Hematopoietic multipotent progenitor cell treated with erythropoietin and hydrocortisone succinate and interleukin-3 and kit ligand, for 4 days (in vitro differentiated cells): ENCODE measurements around the gene CASK.

ENCODE experiments used
- DNase-seq: peaks from one replicate; pipeline ENCODE4 v3.0.0-alpha.2; 2015

The CASK gene

GRCh38 chrX:41827886-41828285, 95.5 kb downstream of the CASK start:
- DNase-seq: no peak

- no peak for DNase-seq
Observed at GRCh38 chrX:41825796-41826195, 97.6 kb downstream of the CASK start.

DNA sequence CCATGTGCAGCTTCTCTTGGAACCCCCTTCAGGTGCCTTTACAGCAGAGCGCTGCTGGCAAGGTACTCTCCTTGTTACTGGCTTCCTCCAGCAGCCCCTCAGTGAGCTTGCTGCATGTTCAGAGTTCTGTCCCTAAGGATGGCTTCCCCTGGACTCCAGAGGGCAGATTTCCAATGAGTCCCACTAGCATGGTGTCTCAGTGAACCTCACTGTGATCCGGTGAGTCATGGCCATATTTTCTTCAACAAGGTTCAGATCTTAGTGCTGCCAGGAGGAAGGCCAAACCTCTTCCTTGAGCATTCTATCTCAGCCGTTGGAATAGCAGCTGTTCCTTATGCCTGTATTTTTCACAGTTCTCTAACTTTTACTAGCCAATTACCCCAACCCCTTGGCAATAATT, 98.8 kb downstream of the CASK start:
- DNase-seq: no peak

DNA sequence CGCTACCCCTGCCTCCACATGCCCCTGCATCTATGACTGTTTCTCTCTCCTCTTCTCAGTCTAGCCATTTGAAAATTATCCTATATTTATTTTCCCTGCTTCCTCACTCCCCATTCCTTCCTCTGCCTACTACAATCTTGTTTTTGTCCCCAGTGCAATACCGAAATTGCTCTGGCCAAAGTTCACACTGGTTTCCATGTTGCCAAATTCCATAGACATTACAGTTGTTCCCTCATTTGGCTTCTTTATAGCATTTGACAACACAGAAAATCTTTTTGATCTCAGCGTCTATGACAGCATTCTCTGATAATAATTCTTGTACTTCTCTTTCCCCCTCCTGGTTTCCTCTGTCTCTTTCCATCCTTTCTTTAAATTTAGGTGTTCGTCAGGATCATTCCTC, 100.0 kb downstream of the CASK start:
- no peak for DNase-seq

GRCh38 chrX:41822892-41823291, 100.5 kb downstream of the CASK start:
- DNase-seq: peak; percentile 0

- peak; percentile 45 for DNase-seq
Observed at GRCh38 chrX:41808047-41808446, 115.3 kb downstream of the CASK start.

DNA sequence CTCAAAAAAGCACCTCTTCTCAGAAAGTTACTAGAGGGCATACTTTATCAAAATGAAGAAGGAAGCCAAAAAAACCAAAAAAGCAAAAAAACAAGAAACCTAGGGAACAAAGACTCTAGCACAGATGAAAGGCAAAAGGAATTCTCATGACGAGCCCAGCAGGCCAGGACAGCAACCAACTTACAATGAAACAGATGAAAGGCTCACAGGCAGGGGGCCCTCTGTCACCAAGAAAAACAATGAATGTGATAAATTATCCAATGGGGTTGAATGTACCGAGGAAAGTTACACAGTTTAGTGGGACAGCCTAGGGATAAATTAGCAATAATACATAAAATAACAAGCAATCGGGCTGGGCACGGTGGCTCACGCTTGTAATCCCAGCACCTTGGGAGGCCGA, 120.4 kb downstream of the CASK start:
- no peak for DNase-seq

GRCh38 chrX:41799661-41800060, 123.7 kb downstream of the CASK start:
- DNase-seq: no peak

DNA sequence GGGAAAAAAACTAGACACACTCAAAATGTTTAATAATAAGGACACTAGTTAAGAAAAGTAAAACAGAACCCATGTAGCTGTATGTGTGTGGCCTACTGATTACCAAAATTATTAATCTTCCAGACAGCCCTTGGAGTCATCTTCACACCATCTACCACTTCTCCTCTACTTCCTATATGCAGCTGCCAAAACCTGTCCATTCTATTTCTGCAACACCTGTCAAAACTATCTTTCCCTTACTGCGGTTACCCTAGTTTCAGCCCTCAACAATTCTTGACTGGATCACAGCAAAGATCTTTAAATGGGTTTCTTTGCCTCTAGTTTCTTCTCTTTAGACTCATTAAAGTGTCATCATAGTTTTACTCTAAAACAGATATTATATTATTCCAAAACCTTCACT, 126.8 kb downstream of the CASK start:
- no peak for DNase-seq

- DNase-seq: peak; percentile 2
Observed at GRCh38 chrX:41796046-41796445, 127.3 kb downstream of the CASK start.

GRCh38 chrX:41789374-41789773, 134.0 kb downstream of the CASK start:
- no peak for DNase-seq

DNA sequence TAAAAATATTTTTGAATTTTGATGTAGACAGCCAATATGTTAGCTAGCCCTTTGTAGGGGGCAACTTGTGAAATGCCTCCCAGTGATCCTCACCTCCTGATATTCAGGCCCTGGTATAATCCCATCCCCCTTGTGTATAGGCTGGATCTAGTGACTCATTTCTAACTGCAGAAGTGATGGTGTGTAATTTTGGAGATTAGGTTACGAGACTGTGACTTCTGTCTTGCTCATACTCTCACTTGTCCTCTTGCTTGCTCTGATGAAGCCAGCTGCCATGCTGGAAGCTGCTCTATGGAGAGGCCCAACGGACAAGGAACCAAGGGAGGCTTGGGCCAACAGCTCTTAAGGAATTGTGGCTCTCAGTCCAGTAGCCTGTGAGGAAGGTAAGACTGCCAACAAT, 137.7 kb downstream of the CASK start:
- no peak for DNase-seq

- DNase-seq: peak; percentile 62
Observed at GRCh38 chrX:41781500-41781899, 141.9 kb downstream of the CASK start.

DNA sequence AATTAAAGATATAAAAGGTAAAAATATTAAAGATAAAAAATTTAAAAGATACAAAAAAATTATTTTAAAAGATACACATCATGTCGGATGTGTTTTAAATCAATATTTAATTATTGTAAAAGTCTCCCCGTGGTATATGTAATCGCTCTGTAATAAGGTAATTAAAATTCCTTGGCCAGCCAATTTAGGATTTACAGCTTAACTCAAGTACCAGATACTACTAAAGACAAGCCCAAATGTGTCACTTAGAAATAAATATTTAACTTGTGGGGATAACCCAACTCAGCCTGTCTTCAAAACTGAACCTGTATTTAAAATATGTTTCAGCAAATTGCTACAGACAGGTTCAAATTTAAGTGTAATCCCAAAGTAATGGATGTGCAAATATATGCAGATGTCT, 143.4 kb downstream of the CASK start:
- DNase-seq: no peak

- no peak for DNase-seq
Observed at GRCh38 chrX:41779030-41779564, 144.3 kb downstream of the CASK start.

DNA sequence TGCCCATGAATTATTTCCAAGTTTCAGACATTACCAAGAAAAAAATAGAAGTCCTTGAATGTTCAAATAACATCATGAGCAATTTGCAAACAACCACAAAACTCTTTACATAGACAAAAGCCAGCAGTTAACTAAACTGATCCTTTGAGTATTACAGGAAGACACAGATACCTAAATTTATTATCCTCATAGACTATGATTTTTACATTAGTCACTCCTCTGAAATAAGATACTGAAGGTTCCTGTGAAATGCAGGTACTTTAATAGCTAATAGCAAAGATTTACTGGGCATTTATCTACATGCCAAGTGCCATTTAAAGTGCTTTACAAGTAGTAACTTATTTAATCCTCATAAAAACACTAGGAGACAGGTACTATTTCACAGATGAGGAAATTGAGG, 161.7 kb downstream of the CASK start:
- no peak for DNase-seq

- no peak for DNase-seq
Observed at GRCh38 chrX:41761169-41761568, 162.2 kb downstream of the CASK start.

DNA sequence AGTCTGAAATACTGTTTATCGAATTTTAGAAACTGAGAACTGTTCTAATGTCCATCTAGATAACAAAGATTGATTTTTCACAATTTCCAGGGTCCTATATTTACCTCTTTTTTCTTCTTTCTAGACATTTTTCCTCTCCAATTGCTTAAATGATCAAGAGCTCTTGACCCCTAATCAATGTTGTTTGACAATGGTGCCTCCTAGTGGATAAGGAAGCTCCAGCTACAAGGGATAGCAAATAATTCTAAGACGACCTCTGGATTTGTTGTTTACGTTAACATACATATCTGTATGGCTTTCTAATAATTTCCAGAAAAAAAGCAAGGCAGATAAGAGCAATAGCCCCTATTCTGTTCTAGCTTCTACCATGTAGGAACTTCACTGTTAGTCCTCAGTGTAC, 163.5 kb downstream of the CASK start:
- peak; percentile 65 for DNase-seq

- no peak for DNase-seq
Observed at GRCh38 chrX:41758401-41758800, 165.0 kb downstream of the CASK start.

- no peak for DNase-seq
Observed at GRCh38 chrX:41750716-41751115, 172.6 kb downstream of the CASK start.

DNA sequence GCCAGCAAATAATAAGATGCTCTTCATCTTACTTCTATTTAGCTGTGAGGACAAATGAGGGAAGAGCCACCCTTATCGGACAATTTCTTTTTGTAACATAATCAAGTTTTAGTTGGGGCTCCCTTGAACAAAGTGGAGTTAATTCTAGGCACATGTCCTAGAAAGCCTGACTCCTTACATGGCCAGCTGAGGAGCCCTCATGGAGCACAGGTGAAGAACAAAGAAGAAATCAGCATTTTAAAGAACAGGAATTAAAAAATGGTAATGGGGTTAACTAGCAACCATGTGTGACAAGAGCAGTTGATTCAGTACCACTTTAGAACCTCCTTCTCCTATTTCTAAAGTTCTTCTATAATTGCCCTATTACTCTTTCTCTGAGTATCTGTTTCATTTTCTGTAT, 183.5 kb downstream of the CASK start:
- no peak for DNase-seq

- DNase-seq: peak; percentile 65
Observed at GRCh38 chrX:41737065-41737464, 186.3 kb downstream of the CASK start.

DNA sequence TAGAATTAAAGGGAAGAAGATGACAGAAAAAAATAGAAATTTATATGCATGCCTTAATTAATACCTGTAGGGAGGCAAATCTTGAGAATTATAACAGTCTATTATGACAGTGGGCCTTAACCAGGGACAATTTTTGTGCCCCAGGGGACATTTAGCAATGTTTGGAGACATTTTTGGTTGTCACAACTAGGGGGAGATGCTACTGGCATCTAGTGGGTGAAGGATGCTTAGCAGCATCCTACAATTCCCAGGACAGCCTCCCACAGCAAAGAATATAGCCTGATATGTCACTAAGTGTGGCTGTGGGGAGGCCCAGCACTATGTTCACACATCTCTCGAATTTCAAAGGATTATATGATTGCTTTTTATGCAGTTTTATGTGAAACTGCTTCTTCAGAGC, 188.8 kb downstream of the CASK start:
- peak; percentile 51 for DNase-seq

DNA sequence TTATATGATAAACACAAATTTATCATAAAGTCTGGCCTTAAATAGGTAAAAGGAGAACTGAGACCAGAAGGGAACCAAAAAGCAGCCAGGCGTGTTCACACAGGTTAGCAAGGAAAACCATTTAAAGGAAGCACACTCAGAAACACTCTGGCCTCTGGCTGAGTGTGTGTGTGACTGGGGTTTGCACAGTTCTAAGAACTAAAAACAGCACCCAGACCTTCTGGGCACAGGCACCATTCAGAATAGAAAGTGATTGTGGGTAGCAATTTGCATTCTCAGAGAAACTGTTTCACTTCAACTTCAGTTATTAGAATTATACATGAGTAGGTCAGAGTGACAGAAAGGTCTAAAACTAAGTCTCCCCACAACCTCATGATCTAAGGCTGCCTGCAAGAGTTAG, 189.4 kb downstream of the CASK start:
- peak; percentile 2 for DNase-seq

- DNase-seq: no peak
Observed at GRCh38 chrX:41732260-41732659, 191.1 kb downstream of the CASK start.

DNA sequence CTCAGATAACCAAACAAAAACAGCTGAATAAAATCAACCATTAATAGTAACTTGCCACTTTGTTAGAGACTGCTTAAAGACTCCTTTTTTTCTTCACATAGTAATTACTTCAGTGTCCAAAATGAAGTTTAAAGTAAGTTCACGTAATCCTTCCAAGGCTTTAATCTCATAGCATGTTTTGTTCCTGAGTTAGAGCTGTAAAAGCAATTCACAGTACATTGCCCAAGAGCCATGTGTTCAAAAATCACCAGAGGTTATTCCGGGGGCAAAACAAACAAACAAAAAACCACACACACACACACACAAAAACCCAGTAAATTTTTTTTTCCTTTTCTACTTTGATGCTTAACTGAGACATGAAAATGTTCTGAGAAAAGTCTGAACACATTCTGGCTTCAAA, 193.3 kb downstream of the CASK start:
- no peak for DNase-seq
